22Rv1 (cell line): Measurements from ENCODE around the gene BACH2.

ENCODE experiments used
- CTCF ChIP-seq: fragments of 450-650 bp; IDR thresholded peaks from 2 replicates; pipeline ENCODE4 v1.5.1; 2017; ENCODE audit warnings: mild to moderate bottlenecking
- ZFX ChIP-seq: fragments of 450-650 bp; IDR thresholded peaks from 2 replicates; pipeline ENCODE4 v1.6.1; 2017; ENCODE audit warnings: antibody characterized with exemption, borderline replicate concordance

GRCh38 chr6:90039911-90040310 is 256.7 kb downstream of the BACH2 start:
- TF ChIP-seq CTCF (no peak), ZFX (no peak)
